ENCODE measurements around the gene C2CD2.

The C2CD2 gene

GRCh38 chr21:41867313-41867712 is 86.5 kb downstream of the C2CD2 start:
- no peak for DNase-seq (ENCODE audit: low spot score)

DNA sequence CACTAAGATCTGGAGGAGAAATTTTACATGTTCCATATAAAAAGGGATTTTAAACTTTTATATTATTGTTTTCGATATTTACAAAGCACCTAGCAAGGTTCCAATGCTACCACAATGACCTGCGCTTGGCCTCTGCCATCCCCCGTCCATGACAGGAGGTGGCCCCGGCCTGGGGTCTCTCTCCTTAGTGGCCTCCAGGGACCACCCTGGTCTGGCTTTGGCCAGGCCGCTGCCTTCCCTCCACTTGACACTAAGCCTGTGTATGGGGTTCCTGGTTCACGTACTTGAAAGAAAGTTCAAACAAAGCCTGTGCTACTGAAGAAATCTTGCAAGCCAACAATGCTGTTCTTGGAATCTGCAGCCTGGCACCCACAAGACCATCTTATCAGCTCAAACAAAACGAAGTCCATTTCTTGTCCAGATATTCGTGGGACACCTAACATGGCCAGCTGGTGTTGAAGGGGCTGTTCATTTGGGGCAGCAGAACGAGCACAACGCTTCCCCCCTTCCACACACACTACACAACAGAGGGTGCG is 87.5 kb downstream of the C2CD2 start:
- DNase-seq (ENCODE audit: low spot score): no peak

GRCh38 chr21:41865002-41865777 is 88.6 kb downstream of the C2CD2 start:
- DNase-seq (ENCODE audit: low spot score): no peak

- DNase-seq (ENCODE audit: low spot score): no peak
Measured at GRCh38 chr21:41864311-41865001, 89.4 kb downstream of the C2CD2 start.

DNA sequence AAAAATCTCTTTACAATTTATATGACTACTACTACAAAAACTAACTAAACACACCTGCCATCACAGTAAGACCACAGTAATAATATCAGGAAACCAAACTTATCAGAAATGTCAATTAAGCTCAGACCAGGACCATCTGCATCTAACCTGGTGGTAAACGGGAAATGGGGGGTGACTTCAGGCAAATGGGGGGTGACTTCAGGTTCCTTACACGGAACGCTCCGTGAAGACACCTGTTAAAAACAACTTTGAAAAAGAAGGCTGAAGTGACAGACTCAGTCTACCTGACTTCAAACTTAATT is 90.4 kb downstream of the C2CD2 start:
- DNase-seq (ENCODE audit: low spot score): no peak

DNA sequence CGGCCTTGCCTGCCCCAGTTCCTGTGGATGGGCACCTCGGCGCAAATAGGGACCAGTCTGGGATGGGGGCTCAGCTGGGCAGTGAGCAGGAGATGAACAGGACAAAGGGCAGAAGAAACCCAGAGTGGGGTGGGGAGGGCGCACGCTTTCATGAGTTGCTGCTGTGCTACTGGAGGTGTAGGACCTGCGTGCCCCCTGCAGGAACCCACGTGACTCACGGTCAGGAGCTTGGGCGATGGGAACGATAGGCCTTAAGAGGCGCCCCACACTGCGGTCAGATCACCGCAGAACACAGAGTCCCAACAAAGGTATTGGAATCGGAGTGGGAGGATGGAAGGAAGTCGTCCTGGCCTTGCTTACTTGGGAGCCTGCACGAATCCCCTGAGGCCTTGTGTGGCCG is 91.8 kb downstream of the C2CD2 start:
- DNase-seq (ENCODE audit: low spot score): no peak

GRCh38 chr21:41861255-41861654 is 92.6 kb downstream of the C2CD2 start:
- no peak for DNase-seq (ENCODE audit: low spot score)

GRCh38 chr21:41859297-41859980 is 94.4 kb downstream of the C2CD2 start:
- DNase-seq (ENCODE audit: low spot score): no peak

DNA sequence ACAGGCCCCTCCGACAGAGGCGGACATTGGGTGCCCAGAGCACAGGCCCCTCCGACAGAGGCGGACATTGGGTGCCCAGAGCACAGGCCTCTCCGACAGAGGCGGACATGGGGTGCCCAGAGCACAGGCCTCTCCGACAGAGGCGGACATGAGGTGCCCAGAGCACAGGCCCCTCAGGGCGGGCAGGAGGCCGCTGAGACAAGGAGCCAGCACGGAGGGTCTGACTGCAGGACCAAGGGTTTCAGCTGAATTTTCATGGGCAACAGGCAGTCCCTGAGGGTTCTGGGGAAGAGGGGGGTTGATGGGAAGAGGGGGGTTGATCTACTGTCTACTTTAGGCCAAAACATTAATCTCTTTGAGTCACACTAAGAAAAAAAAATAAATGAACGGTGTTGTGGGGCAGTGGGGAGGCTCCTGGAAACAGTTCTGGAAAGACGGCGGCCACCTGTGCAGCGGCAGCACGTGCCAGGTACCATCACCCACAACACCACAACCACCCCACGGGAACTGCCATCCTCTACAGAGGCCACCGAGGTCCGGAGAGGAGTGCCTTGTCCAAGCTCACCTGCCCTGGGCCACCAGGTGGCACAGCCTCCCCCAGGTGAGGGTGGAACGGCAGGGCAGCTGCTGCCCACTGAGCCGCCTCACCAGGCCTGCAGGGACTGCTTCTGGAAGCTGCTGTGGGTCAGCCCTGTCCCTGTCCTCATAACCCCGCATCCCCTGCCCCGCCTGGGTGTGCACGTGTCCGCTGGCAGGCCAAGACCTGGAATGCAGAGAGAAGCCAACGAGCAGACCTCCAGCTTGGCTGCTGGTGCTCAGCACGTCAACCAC is 95.1 kb downstream of the C2CD2 start:
- DNase-seq (ENCODE audit: low spot score): no peak

- DNase-seq (ENCODE audit: low spot score): no peak
Measured at GRCh38 chr21:41857771-41858300, 96.0 kb downstream of the C2CD2 start.

GRCh38 chr21:41856572-41856971 is 97.2 kb downstream of the C2CD2 start:
- DNase-seq (ENCODE audit: low spot score): no peak

- no peak for DNase-seq (ENCODE audit: low spot score)
Measured at GRCh38 chr21:41854426-41854995, 99.3 kb downstream of the C2CD2 start.

GRCh38 chr21:41852929-41853320 is 100.9 kb downstream of the C2CD2 start:
- no peak for DNase-seq (ENCODE audit: low spot score)

DNA sequence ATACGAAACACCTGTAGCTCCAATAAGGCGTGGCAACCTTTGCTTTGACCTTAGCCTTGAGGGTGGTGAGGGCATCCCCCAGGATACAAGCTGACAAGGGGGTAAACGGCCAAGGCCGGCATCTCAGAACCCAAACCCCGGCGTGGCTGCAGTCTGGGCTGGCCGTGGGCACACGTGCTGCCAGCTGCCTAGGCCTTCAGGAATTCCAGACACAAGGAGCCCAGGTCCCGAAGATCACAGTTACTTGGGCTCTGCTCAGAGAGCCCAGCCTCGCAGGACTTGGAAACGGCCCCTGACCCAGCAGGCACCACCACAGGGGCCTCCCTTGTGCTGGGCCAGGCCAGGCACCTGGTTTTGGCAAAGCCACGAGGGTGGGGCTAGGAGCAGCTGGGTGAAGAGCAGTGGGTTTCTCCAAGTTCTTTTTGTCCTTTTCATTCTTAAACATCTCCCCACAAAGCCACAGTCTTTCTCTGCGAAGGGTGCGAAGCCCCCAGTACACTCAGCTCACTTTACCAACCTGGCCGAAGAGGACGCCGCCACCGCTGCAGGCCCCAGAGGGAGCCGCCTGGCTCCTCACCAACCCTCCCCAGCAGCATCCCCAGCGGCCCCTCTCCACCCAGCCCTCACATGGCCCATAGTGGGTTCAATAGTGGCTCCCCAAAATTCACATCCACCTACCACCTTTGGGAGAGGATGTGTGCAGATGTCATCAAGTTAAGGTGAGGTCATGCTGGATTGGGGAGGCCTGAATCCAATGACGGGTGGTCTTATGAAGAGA is 101.5 kb downstream of the C2CD2 start:
- DNase-seq (ENCODE audit: low spot score): no peak

DNA sequence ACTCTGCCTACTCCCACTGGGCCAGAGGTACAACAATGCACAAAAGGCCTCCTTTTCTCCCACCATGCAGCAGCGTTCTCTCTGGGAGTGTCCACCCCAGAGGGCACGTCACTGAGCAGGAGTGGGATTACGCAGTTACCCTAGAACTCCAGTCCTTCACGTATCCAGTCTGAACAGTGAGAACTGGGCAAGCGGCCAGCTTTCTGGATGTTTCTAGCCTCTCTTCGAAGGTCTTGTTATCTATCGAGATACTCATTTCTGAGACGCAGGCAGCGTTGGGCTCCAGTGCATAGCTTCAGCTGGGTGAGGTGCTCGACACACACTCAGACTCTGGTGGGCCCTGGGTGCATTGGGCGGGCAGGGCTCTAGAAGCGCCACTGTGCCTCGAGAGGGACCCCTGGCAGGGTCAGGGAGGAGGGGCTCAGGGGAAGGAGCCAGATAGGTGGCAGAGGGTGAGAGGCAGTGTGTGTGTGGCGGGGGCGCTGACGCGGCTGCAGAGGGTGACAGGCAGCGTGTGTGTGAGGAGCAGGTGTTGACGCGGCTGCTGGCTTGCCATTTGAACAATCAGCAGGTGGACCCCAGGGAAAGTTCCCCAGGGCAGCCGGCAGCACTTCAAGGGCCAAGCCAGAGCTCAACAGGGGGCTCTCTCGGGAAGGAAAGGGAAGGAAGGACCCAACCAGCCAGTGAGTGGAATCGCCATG is 102.6 kb downstream of the C2CD2 start:
- no peak for DNase-seq (ENCODE audit: low spot score)

DNA sequence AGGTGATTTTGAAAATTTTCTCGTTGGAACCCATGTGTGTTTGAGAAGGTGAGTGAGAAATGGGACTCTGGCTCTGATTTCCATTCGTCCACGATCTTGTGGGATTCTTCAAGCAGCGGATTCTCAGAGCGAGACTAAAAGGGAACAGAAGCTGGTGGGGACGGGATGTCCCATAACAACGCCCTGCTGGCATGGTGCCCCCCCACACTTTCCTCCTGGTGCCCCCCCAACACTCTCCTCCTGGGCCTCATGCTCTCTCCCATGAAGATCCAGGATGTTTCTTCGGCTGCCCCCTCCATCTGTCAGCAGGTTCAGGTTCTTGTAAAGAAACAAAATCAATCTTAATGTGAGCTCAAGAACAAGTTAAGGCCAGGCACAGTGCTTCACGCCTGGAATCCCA is 103.7 kb downstream of the C2CD2 start:
- DNase-seq (ENCODE audit: low spot score): no peak

- no peak for DNase-seq (ENCODE audit: low spot score)
Measured at GRCh38 chr21:41848958-41849580, 104.7 kb downstream of the C2CD2 start.

DNA sequence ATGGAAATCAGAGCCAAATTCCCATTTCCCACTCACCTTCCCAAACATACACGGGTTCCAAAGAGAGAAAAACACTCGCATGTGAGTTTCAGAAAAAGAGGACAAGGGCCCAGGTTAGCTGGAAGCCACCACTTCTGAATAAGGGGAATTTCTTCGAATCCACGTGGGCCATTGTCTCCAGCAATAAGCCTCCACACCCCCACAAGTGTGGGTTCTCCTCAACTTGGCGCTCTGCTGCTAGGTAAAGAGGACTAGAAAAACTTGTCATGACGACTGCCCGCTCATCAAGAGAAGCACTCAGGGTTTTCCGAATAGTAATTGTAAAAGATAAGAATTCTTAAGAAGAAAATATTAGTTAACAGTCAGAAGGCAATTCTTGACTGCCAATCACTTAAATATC is 105.3 kb downstream of the C2CD2 start:
- no peak for DNase-seq (ENCODE audit: low spot score)

DNA sequence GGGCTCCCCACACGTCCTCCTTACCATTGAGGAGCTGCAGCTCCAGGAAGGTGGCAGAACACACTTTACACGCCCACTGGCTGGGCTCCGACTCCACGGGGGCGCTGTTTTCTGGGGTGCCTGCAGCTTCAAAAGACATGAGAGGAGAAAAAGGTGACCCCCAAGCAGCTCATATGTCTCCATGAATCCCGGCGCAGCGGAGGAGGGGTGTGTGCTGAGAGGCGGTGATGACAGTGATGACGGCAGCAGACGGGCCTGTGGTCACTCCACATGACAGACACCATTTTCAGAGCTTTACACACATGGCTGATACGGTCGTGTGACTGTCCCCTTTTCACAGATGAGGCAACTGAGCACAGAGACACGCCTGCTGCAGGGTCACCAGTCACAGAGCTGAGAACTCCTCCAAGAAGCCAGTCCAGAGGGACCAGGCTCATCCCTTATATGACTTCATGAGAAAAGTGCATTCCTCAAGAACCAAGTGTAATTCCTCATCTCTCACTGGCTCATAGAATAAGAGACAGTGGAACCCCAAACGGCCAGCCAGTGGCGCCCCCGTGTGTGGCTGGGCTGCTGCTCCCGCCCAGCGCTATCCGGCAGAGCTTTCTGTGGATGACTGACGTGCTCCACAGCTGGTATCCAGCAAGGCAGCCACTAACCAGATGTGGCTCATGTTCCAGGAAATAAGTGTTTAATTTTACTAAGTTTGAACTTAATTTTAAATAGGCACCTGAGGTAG is 106.6 kb downstream of the C2CD2 start:
- DNase-seq (ENCODE audit: low spot score): no peak
